Smooth muscle cell (in vitro differentiated cells): ENCODE measurements around the gene MRPL54. TPM values are rescaled to one million over a fixed set of nuclear protein-coding genes. Genes with fewer than 3 reads are reported as not detected.

Experiments
- DNase-seq: peaks from one replicate; lab custom pipeline; 2025; ENCODE audit not compliant: unreplicated experiment; lab: John Stamatoyannopoulos, UW
- H2AFZ ChIP-seq: fragments of 200-600 bp; sonication (generic); 2 replicates; pipeline ENCODE4 v1.6.0; 2016; ENCODE audit warnings: antibody characterized with exemption, low read depth, mild to moderate bottlenecking
- H3F3A ChIP-seq: fragments of 200-600 bp; sonication (generic); 2 replicates; pipeline ENCODE4 v1.6.0; 2017; ENCODE audit warnings: antibody characterized with exemption, low read depth
- H3K27ac ChIP-seq: fragments of 200-600 bp; sonication (generic); 2 replicates; pipeline ENCODE4 v1.5.1; 2016; ENCODE audit warnings: low read depth, mild to moderate bottlenecking
- H3K27me3 ChIP-seq: fragments of 200-600 bp; sonication (generic); 2 replicates; pipeline ENCODE4 v1.6.1; 2016; ENCODE audit warnings: low read depth, mild to moderate bottlenecking
- H3K36me3 ChIP-seq: fragments of 200-600 bp; sonication (generic); 2 replicates; pipeline ENCODE4 v1.5.1; 2016; ENCODE audit warnings: low read depth
- H3K4me1 ChIP-seq: fragments of 200-600 bp; sonication (generic); 2 replicates; pipeline ENCODE4 v1.5.1; 2016; ENCODE audit warnings: low read depth
- H3K4me2 ChIP-seq: fragments of 200-600 bp; sonication (generic); 2 replicates; pipeline ENCODE4 v1.6.0; 2016; ENCODE audit warnings: mild to moderate bottlenecking
- H3K4me3 ChIP-seq: fragments of 200-600 bp; sonication (generic); 2 replicates; pipeline ENCODE4 v1.5.1; 2016; ENCODE audit warnings: mild to moderate bottlenecking
- H3K79me2 ChIP-seq: fragments of 200-600 bp; sonication (generic); 2 replicates; pipeline ENCODE4 v1.6.0; 2016; ENCODE audit warnings: low read depth, mild to moderate bottlenecking
- H3K9ac ChIP-seq: fragments of 200-600 bp; sonication (generic); 2 replicates; pipeline ENCODE4 v1.6.0; 2016; ENCODE audit warnings: low read depth
- H3K9me3 ChIP-seq: fragments of 200-600 bp; sonication (generic); replicated peaks from 2 replicates; pipeline ENCODE4 v1.5.1; 2016; ENCODE audit warnings: low read depth
- H4K20me1 ChIP-seq: fragments of 200-600 bp; sonication (generic); 2 replicates; pipeline ENCODE4 v1.6.0; 2016; ENCODE audit warnings: low read depth
- CTCF ChIP-seq: fragments of 200-600 bp; sonication (generic); IDR thresholded peaks from 2 replicates; pipeline ENCODE4 v1.5.1; 2017; ENCODE audit warnings: borderline replicate concordance, mild to moderate bottlenecking, antibody characterized with exemption; ENCODE audit not compliant: insufficient read depth, poor library complexity, severe bottlenecking
- WGBS: methylation state at CpG from one replicate; pipeline ENCODE4 v1.1.7; 2016; ENCODE audit warnings: low lambda C conversion rate; 5-methylcytosine and 5-hydroxymethylcytosine counted together
- polyA plus RNA-seq: library from polyadenylated mRNA; unstranded; fragments of >200 nt; fragmentation: Nextera tagmentation; extraction: Ambion mirVana; gene quantifications from 2 replicates; pipeline ENCODE4 v1.2.1, GENCODE V29; 2016
- total RNA-seq: library from RNA; depleted of rRNA; stranded (reverse); fragments of >200 nt; gene quantifications from 2 replicates; pipeline ENCODE4 v1.2.3, GENCODE V29; 2014

Gene MRPL54
- total and polyA plus RNA-seq, 2 experiments from 2014 or later: 19.5 to 60.8 TPM

- Histone ChIP-seq H3K9me3 (peaks cover 8% of the 10 kb centered on the region), H4K20me1 (no peaks in the 10 kb centered on the region), H3K4me1 (no peaks in the 10 kb centered on the region), H3K9ac (no peak overlapping the region), H3F3A (no peaks in the 10 kb centered on the region), H3K4me3 (no peak overlapping the region), H3K27ac (no peak overlapping the region), H3K27me3 (peaks cover 4% of the 10 kb centered on the region), H3K4me2 (no peak overlapping the region), H2AFZ (no peak overlapping the region), H3K36me3 (no peaks in the 10 kb centered on the region), H3K79me2 (no peaks in the 10 kb centered on the region)
- DNase-seq: no peak
- 91% methylated on average over 27 of the region's 44 CpGs for WGBS
- TF ChIP-seq CTCF: no peak
Observed at GRCh38 chr19:3778899-3779723, 16.6 kb downstream of the MRPL54 start.

- Histone ChIP-seq H3K4me1 (peaks cover 4% of the 10 kb centered on the region), H4K20me1 (no peaks in the 10 kb centered on the region), H3F3A (no peaks in the 10 kb centered on the region), H3K9ac (no peak overlapping the region), H3K4me2 (no peak overlapping the region), H3K27me3 (peaks cover 21% of the 10 kb centered on the region), H2AFZ (no peak overlapping the region), H3K79me2 (no peaks in the 10 kb centered on the region), H3K9me3 (peaks cover 8% of the 10 kb centered on the region), H3K27ac (no peak overlapping the region), H3K36me3 (no peaks in the 10 kb centered on the region), H3K4me3 (no peak overlapping the region)
- 96% methylated on average over 9 of the region's 9 CpGs for WGBS
- no peak for TF ChIP-seq CTCF
- DNase-seq: no peak
Observed at GRCh38 chr19:3780786-3781304, 18.4 kb downstream of the MRPL54 start.

- TF ChIP-seq CTCF: no peak
- Histone ChIP-seq H3K36me3 (no peaks in the 10 kb centered on the region), H3K4me3 (no peak overlapping the region), H3K27me3 (peaks cover 27% of the 10 kb centered on the region), H3K27ac (no peak overlapping the region), H3K4me1 (peaks cover 4% of the 10 kb centered on the region), H3K4me2 (no peak overlapping the region), H3K9me3 (peaks cover 8% of the 10 kb centered on the region), H2AFZ (no peak overlapping the region), H3K9ac (no peak overlapping the region), H3K79me2 (no peaks in the 10 kb centered on the region), H4K20me1 (no peaks in the 10 kb centered on the region), H3F3A (no peaks in the 10 kb centered on the region)
- DNase-seq: no peak
- 98% methylated on average over 2 of the region's 2 CpGs for WGBS
Observed at GRCh38 chr19:3781603-3782002, 19.1 kb downstream of the MRPL54 start.
